Bronchial epithelial cell (primary cell): ENCODE results near the gene CEP63. TPM values are rescaled to one million over a fixed set of nuclear protein-coding genes. Genes with fewer than 3 reads are reported as not detected.

Experiments
- DNase-seq: peaks from one replicate; pipeline ENCODE4 v3.0.0-alpha.2; 2010; ENCODE audit warnings: low read depth
- FAIRE-seq: peaks from 2 replicates; lab custom pipeline; 2011; peaks lifted over from hg19 to GRCh38; lab: Jason Lieb, UNC
- H3K27me3 ChIP-seq: 2 replicates; pipeline ENCODE4 v1.5.1; 2011; ENCODE audit warnings: low read length; ENCODE audit not compliant: control insufficient read depth, insufficient read depth
- H3K36me3 ChIP-seq: 2 replicates; pipeline ENCODE4 v1.5.1; 2011; ENCODE audit warnings: low read length; ENCODE audit not compliant: control insufficient read depth, insufficient read depth
- H3K4me3 ChIP-seq: 2 replicates; pipeline ENCODE4 v1.5.1; 2011; ENCODE audit warnings: mild to moderate bottlenecking, low read depth, low read length, control low read depth
- total RNA-seq: library from RNA; depleted of rRNA; stranded (reverse); fragments of >200 nt; gene quantifications from 2 replicates; pipeline ENCODE4 v1.2.1, GENCODE V29; 2014
- TF ChIP-seq, protein P1 (sequence below): IDR thresholded peaks from 2 replicates; pipeline ENCODE4 v1.5.1; 2011; ENCODE audit warnings: mild to moderate bottlenecking, moderate library complexity, low read length, control low read depth, inconsistent platforms; ENCODE audit not compliant: insufficient read depth, severe bottlenecking

Gene CEP63
- total RNA-seq, 1 donor from 2014 or later = 10.3 TPM

DNA sequence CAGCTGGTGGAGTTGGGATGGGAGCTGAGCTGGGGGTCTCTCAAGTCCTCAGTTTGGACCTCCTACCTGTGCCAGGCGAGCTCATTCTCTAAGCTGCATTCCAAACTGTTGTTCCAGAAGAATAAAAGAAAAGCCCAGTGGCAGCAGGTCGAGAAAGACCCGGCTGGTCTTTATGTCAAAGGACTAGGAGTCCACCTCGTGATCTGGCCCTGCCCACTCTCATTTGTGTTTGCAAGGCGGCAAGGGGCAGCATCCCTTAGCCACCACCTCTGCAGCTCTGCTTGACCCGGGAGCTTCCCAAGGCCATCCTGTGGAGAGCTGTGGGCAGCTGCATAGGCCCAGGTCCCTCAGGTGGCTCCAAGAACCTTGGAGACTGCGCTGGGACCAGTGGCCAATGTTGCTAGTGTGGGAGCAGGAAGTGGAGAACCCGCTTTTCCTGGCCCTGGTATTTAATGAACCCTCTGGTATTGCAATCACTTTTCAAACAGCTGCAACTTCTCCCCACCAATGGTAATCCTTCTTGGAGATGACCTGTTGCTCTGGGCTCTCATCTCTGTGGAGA, 134.1 kb downstream of the CEP63 start:
- H3K4me3 ChIP-seq = no peak overlapping the region
- FAIRE-seq (no peak), DNase-seq (no peak)
- no peaks in the 10 kb centered on the region for H3K27me3 ChIP-seq
- H3K36me3 ChIP-seq = no peaks in the 10 kb centered on the region
- TF ChIP-seq, protein P1, sequence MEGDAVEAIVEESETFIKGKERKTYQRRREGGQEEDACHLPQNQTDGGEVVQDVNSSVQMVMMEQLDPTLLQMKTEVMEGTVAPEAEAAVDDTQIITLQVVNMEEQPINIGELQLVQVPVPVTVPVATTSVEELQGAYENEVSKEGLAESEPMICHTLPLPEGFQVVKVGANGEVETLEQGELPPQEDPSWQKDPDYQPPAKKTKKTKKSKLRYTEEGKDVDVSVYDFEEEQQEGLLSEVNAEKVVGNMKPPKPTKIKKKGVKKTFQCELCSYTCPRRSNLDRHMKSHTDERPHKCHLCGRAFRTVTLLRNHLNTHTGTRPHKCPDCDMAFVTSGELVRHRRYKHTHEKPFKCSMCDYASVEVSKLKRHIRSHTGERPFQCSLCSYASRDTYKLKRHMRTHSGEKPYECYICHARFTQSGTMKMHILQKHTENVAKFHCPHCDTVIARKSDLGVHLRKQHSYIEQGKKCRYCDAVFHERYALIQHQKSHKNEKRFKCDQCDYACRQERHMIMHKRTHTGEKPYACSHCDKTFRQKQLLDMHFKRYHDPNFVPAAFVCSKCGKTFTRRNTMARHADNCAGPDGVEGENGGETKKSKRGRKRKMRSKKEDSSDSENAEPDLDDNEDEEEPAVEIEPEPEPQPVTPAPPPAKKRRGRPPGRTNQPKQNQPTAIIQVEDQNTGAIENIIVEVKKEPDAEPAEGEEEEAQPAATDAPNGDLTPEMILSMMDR = no peak

DNA sequence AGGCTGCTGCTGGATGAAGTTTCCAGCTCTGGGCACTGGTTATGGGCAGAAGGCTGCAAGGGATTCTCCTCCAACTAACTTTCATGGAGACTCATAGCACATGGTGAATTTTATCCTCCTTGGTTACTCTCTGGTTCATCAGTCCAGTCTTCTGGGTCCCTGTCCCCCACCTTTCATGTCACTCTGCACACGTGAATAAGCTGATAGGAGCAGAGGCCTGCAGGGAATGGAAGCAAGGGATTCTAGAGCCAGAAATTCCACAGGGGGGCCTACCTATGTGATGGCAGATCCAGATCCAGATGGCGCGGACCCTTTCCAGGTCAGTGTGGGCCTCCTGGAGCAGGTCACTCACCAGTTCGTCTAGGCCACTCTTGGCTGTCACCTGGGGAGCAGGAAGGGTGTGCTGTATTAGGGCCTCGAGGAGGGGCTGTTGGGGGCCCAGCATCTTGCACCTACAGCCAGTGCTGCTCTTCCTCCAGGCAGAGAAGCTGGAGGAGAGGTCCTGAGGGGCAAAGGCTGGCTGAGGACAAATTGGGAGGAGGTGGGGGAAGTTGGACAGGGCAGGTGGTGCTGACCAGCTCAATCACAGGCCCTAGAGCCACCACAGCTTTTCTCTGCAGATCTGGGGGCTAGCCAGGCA, 134.7 kb downstream of the CEP63 start:
- H3K4me3 ChIP-seq = no peak overlapping the region
- no peaks in the 10 kb centered on the region for H3K27me3 ChIP-seq
- DNase-seq (no peak), FAIRE-seq (no peak)
- H3K36me3 ChIP-seq = no peaks in the 10 kb centered on the region
- TF ChIP-seq, protein P1 = no peak

DNA sequence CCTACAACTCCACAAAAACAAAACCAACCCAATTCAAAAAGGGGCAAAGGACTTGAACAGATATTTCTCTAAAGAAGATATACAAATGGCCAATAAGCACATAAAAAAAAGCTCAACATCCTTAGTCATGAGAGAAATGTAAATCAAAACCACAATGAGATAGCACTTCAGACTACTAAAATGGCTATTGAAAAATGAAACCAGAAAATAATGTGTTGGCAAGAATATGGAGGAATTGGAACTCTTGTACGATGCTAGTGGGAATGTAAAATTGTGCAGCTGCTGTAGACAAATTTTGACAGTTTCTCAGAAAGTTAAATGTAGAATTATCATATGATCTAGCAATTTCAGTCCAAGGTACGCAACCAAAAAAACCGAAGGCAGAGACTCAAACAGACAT, 136.0 kb downstream of the CEP63 start:
- FAIRE-seq (no peak), DNase-seq (no peak)
- no peaks in the 10 kb centered on the region for H3K27me3 ChIP-seq
- no peak overlapping the region for H3K4me3 ChIP-seq
- no peaks in the 10 kb centered on the region for H3K36me3 ChIP-seq
- TF ChIP-seq, protein P1 = no peak

DNA sequence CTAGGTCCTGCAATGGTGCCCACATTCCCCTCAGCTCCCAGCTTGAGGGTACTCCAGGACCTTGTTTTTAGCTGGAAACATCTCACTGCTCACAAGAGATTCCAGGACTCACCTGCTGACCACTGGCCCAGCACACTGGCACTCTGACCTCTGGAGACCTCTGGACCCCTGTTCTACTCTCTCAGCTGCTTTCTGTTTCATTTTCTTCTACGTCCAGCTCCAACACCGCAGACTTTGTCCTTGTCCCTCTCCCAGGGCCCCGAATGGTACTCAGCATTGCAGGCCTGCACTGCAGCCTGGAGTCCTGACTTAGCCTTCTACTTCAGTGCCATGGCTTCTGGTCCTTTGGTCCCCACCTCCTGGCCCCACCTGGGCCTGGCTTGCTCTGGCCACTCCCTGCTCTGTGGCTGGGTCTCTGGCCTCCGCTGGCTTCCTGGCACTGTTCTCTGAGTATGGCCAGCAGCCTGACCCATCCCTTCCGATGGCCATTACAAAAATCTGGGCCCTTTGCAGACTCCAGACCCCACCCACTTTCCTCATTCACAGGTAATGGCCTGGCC, 137.0 kb downstream of the CEP63 start:
- Histone ChIP-seq H3K27me3 (no peaks in the 10 kb centered on the region), H3K4me3 (no peak overlapping the region), H3K36me3 (no peaks in the 10 kb centered on the region)
- TF ChIP-seq, protein P1 = no peak
- FAIRE-seq (no peak), DNase-seq (no peak)

DNA sequence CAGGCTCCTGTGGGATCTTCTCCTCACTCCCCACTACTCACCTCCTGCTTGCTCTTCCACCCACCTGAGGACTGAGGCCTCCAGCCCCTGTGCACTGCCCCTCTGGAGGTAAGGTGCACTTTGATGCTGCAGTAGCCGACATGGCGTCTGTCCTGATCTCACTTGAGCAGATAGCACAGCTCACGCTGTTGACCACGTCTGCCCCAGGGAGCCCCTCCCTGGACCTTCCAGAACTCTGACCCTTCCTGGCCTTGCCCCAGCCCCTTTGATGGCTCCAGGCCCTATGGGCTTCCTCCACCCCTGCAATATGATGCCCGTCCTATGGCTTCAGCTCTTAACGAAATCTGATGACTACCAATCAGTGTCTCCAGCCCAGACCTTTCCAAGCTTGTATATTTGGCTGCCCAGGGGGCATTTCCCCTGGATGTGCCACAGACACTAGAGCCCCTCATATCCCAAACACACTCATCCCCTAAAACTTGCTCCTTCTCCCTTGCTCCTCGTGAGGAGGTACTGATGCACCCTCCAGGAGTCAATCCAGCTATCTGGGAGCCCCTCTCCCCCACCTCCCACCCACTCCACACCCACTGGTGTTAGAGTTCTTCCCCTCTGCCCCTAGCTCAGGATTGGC, 137.9 kb downstream of the CEP63 start:
- no peaks in the 10 kb centered on the region for H3K36me3 ChIP-seq
- H3K4me3 ChIP-seq = no peak overlapping the region
- FAIRE-seq = no peak
- no peaks in the 10 kb centered on the region for H3K27me3 ChIP-seq
- no peak for DNase-seq
- TF ChIP-seq, protein P1 = no peak

Other genes starting within 250 kb of the CEP63 start
- gene RYK, start 235.2 kb upstream of the CEP63 start, total RNA-seq = 85.0 and 85.1 TPM in 2 replicates
- gene AMOTL2, start 111.6 kb upstream of the CEP63 start, total RNA-seq = 54.2 and 89.9 TPM in 2 replicates
- gene ANAPC13, start 72 bp upstream of the CEP63 start, total RNA-seq = 45.3 and 66.4 TPM in 2 replicates
- gene KY, start 165.0 kb downstream of the CEP63 start, total RNA-seq = not detected in 2 replicates